MM.1S (cell line): ENCODE measurements around the gene SETBP1.

Source experiments
- CTCF ChIP-seq: fragments of 300-600 bp; sonication (generic); IDR thresholded peaks from 2 replicates; pipeline ENCODE4 v1.5.1; 2016; ENCODE audit warnings: antibody characterized with exemption, low read length, mixed read lengths
- EZH2 ChIP-seq: fragments of 300-600 bp; sonication (generic); optimal IDR thresholded peaks from 2 replicates; pipeline ENCODE3; 2017; ENCODE audit warnings: low read depth, mild to moderate bottlenecking, antibody characterized with exemption, low read length, mixed read lengths
- EZH2phosphoT487 ChIP-seq: fragments of 300-600 bp; sonication (generic); IDR thresholded peaks from 2 replicates; pipeline ENCODE4 v1.6.1; 2018; ENCODE audit warnings: antibody characterized with exemption, low read length

- TF ChIP-seq EZH2phosphoT487 (no peak), CTCF (no peak), EZH2 (no peak)
These were observed 73.9 kb downstream of the SETBP1 start for GRCh38 chr18:44754567-44754966.
